H1 (cell line): ENCODE measurements around the gene COL26A1.
"Not testable (repeated sequence)": the region's sequence is repeated elsewhere in the genome, so short reads cannot be mapped to it uniquely, and the experiment has no call there.

ENCODE experiments used
- EP300 ChIP-seq, 2 experiments: IDR thresholded peaks; 1 replicate in 1 of 2; 2 replicates in 1 of 2; pipeline ENCODE4 v1.6.1; 2011 to 2012; ENCODE audit warnings: low read depth in 2 of 2, low read length in 2 of 2, mild to moderate bottlenecking in 2 of 2, borderline replicate concordance in 1 of 2, inconsistent platforms in 1 of 2, moderate library complexity in 1 of 2
- GABPA ChIP-seq: IDR thresholded peaks from 2 replicates; pipeline ENCODE4 v1.6.1; 2011; ENCODE audit warnings: mild to moderate bottlenecking, low read length, moderate library complexity, borderline replicate concordance; ENCODE audit not compliant: insufficient read depth
- GTF2F1 ChIP-seq: IDR thresholded peaks from 2 replicates; pipeline ENCODE4 v1.6.1; 2012; ENCODE audit warnings: low read depth, low read length, improper control_type of control experiment, borderline replicate concordance
- HDAC2 ChIP-seq, 2 experiments: fragments of 300-600 bp in 1 of 2; sonication (generic) in 1 of 2; IDR thresholded peaks; 2 replicates each; pipeline ENCODE4 v1.6.1; 2011 to 2012; ENCODE audit warnings: low read depth in 2 of 2, low read length in 2 of 2, mild to moderate bottlenecking in 2 of 2, moderate library complexity in 2 of 2, borderline replicate concordance in 1 of 2, inconsistent platforms in 1 of 2
- MAFK ChIP-seq: IDR thresholded peaks from 2 replicates; pipeline ENCODE4 v1.6.1; 2012; ENCODE audit warnings: low read depth, mild to moderate bottlenecking, improper control_type of control experiment, low read length
- POLR2A ChIP-seq, 2 experiments: IDR thresholded peaks; 1 replicate in 1 of 2; 2 replicates in 1 of 2; pipeline ENCODE4 v1.6.1; 2011; ENCODE audit warnings: low read depth in 2 of 2, low read length in 2 of 2, mild to moderate bottlenecking in 2 of 2; ENCODE audit errors: control extremely low read depth in 1 of 2
- POLR2AphosphoS5 ChIP-seq: IDR thresholded peaks from 2 replicates; pipeline ENCODE4 v1.6.1; 2011; ENCODE audit warnings: low read depth, low read length
- RBBP5 ChIP-seq: IDR thresholded peaks from 2 replicates; pipeline ENCODE4 v1.7.1; 2012; ENCODE audit warnings: low read depth, mild to moderate bottlenecking, inconsistent platforms, low read length, moderate library complexity, borderline replicate concordance
- SP4 ChIP-seq: IDR thresholded peaks from 2 replicates; pipeline ENCODE4 v1.6.1; 2012; ENCODE audit warnings: low read length, inconsistent platforms
- SRF ChIP-seq: IDR thresholded peaks from 2 replicates; pipeline ENCODE4 v1.6.1; 2011; ENCODE audit warnings: mild to moderate bottlenecking, low read depth, low read length, moderate library complexity
- ZNF274 ChIP-seq: IDR thresholded peaks from 2 replicates; pipeline ENCODE4 v1.7.0; 2012; ENCODE audit warnings: low read length, borderline replicate concordance; ENCODE audit errors: extremely low read depth

- not testable (repeated sequence) for TF ChIP-seq GABPA; ZNF274; POLR2A (IDR thresholded peaks at IDR 0.05; ENCODE audit: control extremely low read depth in 1 of 2, low read depth in 2 of 2, low read length in 2 of 2); SRF; RBBP5; EP300 (IDR thresholded peaks at IDR 0.05; ENCODE audit: borderline replicate concordance in 1 of 2, low read depth in 2 of 2, low read length in 2 of 2); GTF2F1; MAFK; HDAC2 (IDR thresholded peaks at IDR 0.05; ENCODE audit: borderline replicate concordance in 1 of 2, low read depth in 2 of 2, low read length in 2 of 2); POLR2AphosphoS5; SP4
Observed at GRCh38 chr7:101475691-101476090, 113.0 kb downstream of the COL26A1 start.
